T-helper 9 cell (primary cell): ENCODE measurements around the gene DDX51.

ENCODE experiments used
- DNase-seq: peaks from one replicate; pipeline ENCODE4 v3.0.0-alpha.2; 2020

The DDX51 gene

GRCh38 chr12:132178801-132179401, 34.8 kb upstream of the DDX51 start:
- DNase-seq, result peak; percentile 48

GRCh38 chr12:132178316-132178715, 34.2 kb upstream of the DDX51 start:
- DNase-seq, result no peak

GRCh38 chr12:132176920-132177551, 32.9 kb upstream of the DDX51 start:
- no peak for DNase-seq

GRCh38 chr12:132176385-132176919, 32.3 kb upstream of the DDX51 start:
- no peak for DNase-seq

GRCh38 chr12:132175496-132176384, 31.6 kb upstream of the DDX51 start:
- no peak for DNase-seq

GRCh38 chr12:132174839-132175490, 30.8 kb upstream of the DDX51 start:
- DNase-seq, result no peak

- no peak for DNase-seq
These were observed 30.1 kb upstream of the DDX51 start for GRCh38 chr12:132174015-132174838.

GRCh38 chr12:132173135-132174014, 29.3 kb upstream of the DDX51 start:
- no peak for DNase-seq

- no peak for DNase-seq
These were observed 28.5 kb upstream of the DDX51 start for GRCh38 chr12:132172619-132173018.

- DNase-seq, result no peak
These were observed 27.9 kb upstream of the DDX51 start for GRCh38 chr12:132171968-132172521.

- DNase-seq, result no peak
These were observed 27.3 kb upstream of the DDX51 start for GRCh38 chr12:132171293-132171967.

GRCh38 chr12:132170637-132171292, 26.6 kb upstream of the DDX51 start:
- DNase-seq, result no peak

- DNase-seq, result no peak
These were observed 26.0 kb upstream of the DDX51 start for GRCh38 chr12:132170094-132170636.

GRCh38 chr12:132169376-132169775, 25.3 kb upstream of the DDX51 start:
- DNase-seq, result no peak

- DNase-seq, result no peak
These were observed 24.4 kb upstream of the DDX51 start for GRCh38 chr12:132168311-132169031.

- DNase-seq, result no peak
These were observed 23.6 kb upstream of the DDX51 start for GRCh38 chr12:132167611-132168310.

GRCh38 chr12:132166801-132167591, 22.9 kb upstream of the DDX51 start:
- DNase-seq, result no peak
